MM.1S (cell line): ENCODE results near the gene TBPL2.

Source experiments
- DNase-seq: peaks from one replicate; pipeline ENCODE4 v3.0.0-alpha.2; 2015
- H2AFZ ChIP-seq: fragments of 300-600 bp; sonication (generic); 2 replicates; pipeline ENCODE4 v1.6.0; 2016; ENCODE audit warnings: antibody characterized with exemption, low read length
- H3F3A ChIP-seq: fragments of 300-600 bp; sonication (generic); 2 replicates; pipeline ENCODE4 v1.6.1; 2016; ENCODE audit warnings: mild to moderate bottlenecking, antibody characterized with exemption, low read length, moderate library complexity, mixed read lengths; ENCODE audit not compliant: insufficient read depth
- H3K27ac ChIP-seq: fragments of 300-600 bp; sonication (generic); 2 replicates; pipeline ENCODE4 v1.5.1; 2016; ENCODE audit warnings: mild to moderate bottlenecking, low read length
- H3K27me3 ChIP-seq: fragments of 300-600 bp; sonication (generic); replicated peaks from 2 replicates; pipeline ENCODE4 v1.6.0; 2016; ENCODE audit warnings: low read length; ENCODE audit not compliant: insufficient read depth
- H3K36me3 ChIP-seq: fragments of 300-600 bp; sonication (generic); replicated peaks from 2 replicates; pipeline ENCODE4 v1.6.1; 2016; ENCODE audit warnings: mild to moderate bottlenecking, low read length, mixed read lengths; ENCODE audit not compliant: insufficient read depth
- H3K4me1 ChIP-seq: fragments of 300-600 bp; sonication (generic); 2 replicates; pipeline ENCODE4 v1.6.1; 2016; ENCODE audit warnings: low read length, mixed read lengths
- H3K4me2 ChIP-seq: fragments of 300-600 bp; sonication (generic); 2 replicates; pipeline ENCODE4 v1.6.0; 2016; ENCODE audit warnings: low read depth, low read length
- H3K4me3 ChIP-seq: fragments of 300-600 bp; sonication (generic); 2 replicates; pipeline ENCODE4 v1.5.1; 2016; ENCODE audit warnings: low read length, mixed read lengths
- H3K79me2 ChIP-seq: fragments of 300-600 bp; sonication (generic); 2 replicates; pipeline ENCODE4 v1.6.1; 2016; ENCODE audit warnings: mixed run types, low read length, mixed read lengths
- H3K9ac ChIP-seq: fragments of 300-600 bp; sonication (generic); 2 replicates; pipeline ENCODE4 v1.6.1; 2016; ENCODE audit warnings: low read length, mixed read lengths
- H3K9me2 ChIP-seq: fragments of 300-600 bp; sonication (generic); replicated peaks from 2 replicates; pipeline ENCODE4 v1.6.1; 2016; ENCODE audit warnings: mild to moderate bottlenecking, low read length, mixed read lengths; ENCODE audit not compliant: insufficient read depth
- H3K9me3 ChIP-seq: fragments of 300-600 bp; sonication (generic); replicated peaks from 2 replicates; pipeline ENCODE4 v1.6.1; 2016; ENCODE audit warnings: mild to moderate bottlenecking, low read length, mixed read lengths; ENCODE audit not compliant: insufficient read depth
- H4K20me1 ChIP-seq: fragments of 300-600 bp; sonication (generic); 2 replicates; pipeline ENCODE4 v1.6.1; 2016; ENCODE audit warnings: mild to moderate bottlenecking, low read length, moderate library complexity, mixed read lengths; ENCODE audit not compliant: insufficient read depth
- EZH2 ChIP-seq: fragments of 300-600 bp; sonication (generic); optimal IDR thresholded peaks from 2 replicates; pipeline ENCODE3; 2017; ENCODE audit warnings: low read depth, mild to moderate bottlenecking, antibody characterized with exemption, low read length, mixed read lengths
- EZH2phosphoT487 ChIP-seq: fragments of 300-600 bp; sonication (generic); IDR thresholded peaks from 2 replicates; pipeline ENCODE4 v1.6.1; 2018; ENCODE audit warnings: antibody characterized with exemption, low read length
- TF ChIP-seq, protein P1 (sequence below): fragments of 300-600 bp; sonication (generic); IDR thresholded peaks from 2 replicates; pipeline ENCODE4 v1.5.1; 2016; ENCODE audit warnings: antibody characterized with exemption, low read length, mixed read lengths

TBPL2 gene

DNA sequence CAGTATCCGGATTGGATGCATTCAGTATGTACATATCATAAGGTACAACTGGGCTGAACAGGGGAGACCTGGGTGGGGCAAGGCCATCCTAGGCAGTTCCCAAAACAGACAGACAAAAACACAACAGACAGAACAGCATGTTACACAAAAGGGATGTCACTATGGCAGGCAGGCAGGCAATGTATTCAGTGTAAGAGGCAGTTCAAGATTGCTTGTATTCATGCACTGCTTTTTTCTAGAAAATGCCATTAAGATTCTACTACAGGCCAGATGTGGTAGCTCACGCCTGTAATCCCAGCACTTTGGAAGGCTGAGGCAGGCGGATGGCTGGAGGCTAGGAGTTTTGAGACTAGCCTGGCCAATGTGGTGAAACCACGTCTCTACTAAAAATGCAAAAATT, 3.5 kb downstream of the TBPL2 start:
- Histone ChIP-seq H3K9me3 (no peaks in the 10 kb centered on the region), H3K4me2 (no peak overlapping the region), H3K4me1 (peaks cover 12% of the 10 kb centered on the region), H2AFZ (no peak overlapping the region), H3K36me3 (no peaks in the 10 kb centered on the region), H3K4me3 (no peak overlapping the region), H3K9me2 (no peaks in the 10 kb centered on the region), H3F3A (no peaks in the 10 kb centered on the region), H3K9ac (no peak overlapping the region), H3K79me2 (no peaks in the 10 kb centered on the region), H4K20me1 (no peaks in the 10 kb centered on the region), H3K27ac (no peak overlapping the region), H3K27me3 (no peaks in the 10 kb centered on the region)
- TF ChIP-seq, protein P1, sequence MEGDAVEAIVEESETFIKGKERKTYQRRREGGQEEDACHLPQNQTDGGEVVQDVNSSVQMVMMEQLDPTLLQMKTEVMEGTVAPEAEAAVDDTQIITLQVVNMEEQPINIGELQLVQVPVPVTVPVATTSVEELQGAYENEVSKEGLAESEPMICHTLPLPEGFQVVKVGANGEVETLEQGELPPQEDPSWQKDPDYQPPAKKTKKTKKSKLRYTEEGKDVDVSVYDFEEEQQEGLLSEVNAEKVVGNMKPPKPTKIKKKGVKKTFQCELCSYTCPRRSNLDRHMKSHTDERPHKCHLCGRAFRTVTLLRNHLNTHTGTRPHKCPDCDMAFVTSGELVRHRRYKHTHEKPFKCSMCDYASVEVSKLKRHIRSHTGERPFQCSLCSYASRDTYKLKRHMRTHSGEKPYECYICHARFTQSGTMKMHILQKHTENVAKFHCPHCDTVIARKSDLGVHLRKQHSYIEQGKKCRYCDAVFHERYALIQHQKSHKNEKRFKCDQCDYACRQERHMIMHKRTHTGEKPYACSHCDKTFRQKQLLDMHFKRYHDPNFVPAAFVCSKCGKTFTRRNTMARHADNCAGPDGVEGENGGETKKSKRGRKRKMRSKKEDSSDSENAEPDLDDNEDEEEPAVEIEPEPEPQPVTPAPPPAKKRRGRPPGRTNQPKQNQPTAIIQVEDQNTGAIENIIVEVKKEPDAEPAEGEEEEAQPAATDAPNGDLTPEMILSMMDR = no peak
- no peak for TF ChIP-seq EZH2
- TF ChIP-seq EZH2phosphoT487 = no peak
- DNase-seq = no peak

DNA sequence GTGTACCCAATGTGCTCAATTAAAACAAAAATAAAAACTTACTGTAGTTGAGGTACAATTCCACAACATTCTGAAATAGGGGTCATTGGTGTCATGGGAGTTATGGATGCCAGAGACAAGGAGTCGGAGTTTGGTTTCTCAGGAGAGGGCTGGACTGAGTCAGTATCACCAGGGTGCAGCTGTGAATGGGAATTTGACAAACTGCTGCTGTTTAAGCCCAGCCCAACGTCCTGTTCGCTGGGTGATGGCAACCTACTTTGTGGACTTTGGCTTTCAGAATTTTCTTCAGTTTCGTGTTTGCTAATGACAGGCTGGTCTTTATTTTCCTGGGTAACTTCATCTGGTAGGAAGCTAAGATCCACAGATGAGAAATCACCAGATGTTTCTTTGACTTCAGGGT, 3.9 kb downstream of the TBPL2 start:
- Histone ChIP-seq H3K4me2 (no peak overlapping the region), H3K4me3 (no peak overlapping the region), H3K27me3 (no peaks in the 10 kb centered on the region), H3K9me3 (no peaks in the 10 kb centered on the region), H2AFZ (no peak overlapping the region), H3K9ac (no peak overlapping the region), H4K20me1 (no peaks in the 10 kb centered on the region), H3K9me2 (no peaks in the 10 kb centered on the region), H3K79me2 (no peaks in the 10 kb centered on the region), H3K27ac (no peak overlapping the region), H3K4me1 (peaks cover 12% of the 10 kb centered on the region), H3K36me3 (no peaks in the 10 kb centered on the region), H3F3A (no peaks in the 10 kb centered on the region)
- TF ChIP-seq EZH2phosphoT487 = no peak
- TF ChIP-seq, protein P1 = no peak
- no peak for DNase-seq

DNA sequence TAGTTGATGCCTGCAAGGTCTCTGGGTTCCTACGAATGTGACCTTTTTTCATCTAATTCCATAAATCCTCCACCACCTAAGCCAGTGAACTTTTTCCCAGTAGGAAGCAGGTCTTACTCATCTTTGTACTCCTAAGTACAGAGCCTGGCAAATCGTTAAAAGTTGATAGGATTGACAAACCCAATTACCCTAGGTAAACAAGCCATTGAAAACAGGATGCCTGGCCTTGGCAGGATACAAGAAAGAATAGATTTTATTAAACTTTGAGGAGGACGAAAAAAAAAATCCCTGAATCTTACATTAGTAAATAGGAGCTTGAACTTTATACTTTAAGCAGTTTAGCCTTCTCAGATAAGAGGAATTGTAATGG, 5.6 kb downstream of the TBPL2 start:
- H3K27ac ChIP-seq = no peak overlapping the region
- H3K4me3 ChIP-seq = no peak overlapping the region
- no peak overlapping the region for H3K4me2 ChIP-seq

More for the DNA sequence above, 5.6 kb downstream of the TBPL2 start:
- TF ChIP-seq EZH2 (no peak), EZH2phosphoT487 (no peak)
- TF ChIP-seq, protein P1 = no peak
- no peaks in the 10 kb centered on the region for H3K27me3 ChIP-seq
- H3K79me2 ChIP-seq = no peaks in the 10 kb centered on the region
- no peaks in the 10 kb centered on the region for H3K9me2 ChIP-seq
- no peaks in the 10 kb centered on the region for H3K36me3 ChIP-seq
- no peaks in the 10 kb centered on the region for H4K20me1 ChIP-seq
- peaks cover 22% of the 10 kb centered on the region for H3K4me1 ChIP-seq
- H3F3A ChIP-seq = peaks cover 2% of the 10 kb centered on the region; the same call in 1 of the 2 replicates
- no peak for DNase-seq
- no peak overlapping the region for H2AFZ ChIP-seq
- no peaks in the 10 kb centered on the region for H3K9me3 ChIP-seq
- H3K9ac ChIP-seq = no peak overlapping the region
